OCI-LY1 (cell line): ENCODE measurements around the gene FOXE3.

Source experiments
- H2AFZ ChIP-seq: fragments of 200-600 bp; sonication (generic), shearing (Covaris generic); 2 replicates; pipeline ENCODE4 v1.6.0; 2014; ENCODE audit warnings: antibody characterized with exemption, mild to moderate bottlenecking, low read length
- H3F3A ChIP-seq: fragments of 200-600 bp; sonication (generic), shearing (Covaris generic); 2 replicates; pipeline ENCODE4 v1.6.0; 2014; ENCODE audit warnings: mild to moderate bottlenecking, antibody characterized with exemption, low read length, moderate library complexity; ENCODE audit not compliant: insufficient read depth
- H3K27ac ChIP-seq: fragments of 200-600 bp; sonication (generic); 2 replicates; pipeline ENCODE4 v1.5.1; 2014; ENCODE audit warnings: low read length, mixed run types, mild to moderate bottlenecking, low read depth; ENCODE audit not compliant: poor library complexity, severe bottlenecking
- H3K27me3 ChIP-seq: fragments of 200-600 bp; sonication (generic); 2 replicates; pipeline ENCODE4 v1.6.0; 2014; ENCODE audit warnings: antibody characterized with exemption, mild to moderate bottlenecking, low read length, moderate library complexity; ENCODE audit not compliant: insufficient read depth
- H3K36me3 ChIP-seq: fragments of 200-600 bp; sonication (generic); 2 replicates; pipeline ENCODE4 v1.6.1; 2014; ENCODE audit warnings: mild to moderate bottlenecking, antibody characterized with exemption, low read length, moderate library complexity, mixed read lengths; ENCODE audit not compliant: insufficient read depth
- H3K4me1 ChIP-seq: fragments of 200-600 bp; sonication (generic); 2 replicates; pipeline ENCODE4 v1.5.1; 2014; ENCODE audit warnings: mild to moderate bottlenecking, low read length, moderate library complexity; ENCODE audit not compliant: insufficient read depth, severe bottlenecking
- H3K4me2 ChIP-seq: fragments of 200-600 bp; sonication (generic), shearing (Covaris generic); 2 replicates; pipeline ENCODE4 v1.6.1; 2014; ENCODE audit warnings: low read length
- H3K4me3 ChIP-seq: fragments of 200-600 bp; sonication (generic); 2 replicates; pipeline ENCODE4 v1.5.1; 2014; ENCODE audit warnings: low read length, low read depth, mild to moderate bottlenecking, mixed read lengths; ENCODE audit not compliant: poor library complexity, severe bottlenecking
- H3K79me2 ChIP-seq: fragments of 200-600 bp; shearing (Covaris generic); 2 replicates; pipeline ENCODE4 v1.6.1; 2016; ENCODE audit warnings: mixed run types, low read length, mixed read lengths; ENCODE audit not compliant: insufficient read depth
- H3K9ac ChIP-seq: fragments of 200-600 bp; sonication (generic), shearing (Covaris generic); 2 replicates; pipeline ENCODE4 v1.6.1; 2014; ENCODE audit warnings: mild to moderate bottlenecking, low read length, mixed read lengths
- H3K9me2 ChIP-seq: fragments of 200-600 bp; sonication (generic), shearing (Covaris generic); 2 replicates; pipeline ENCODE4 v1.6.1; 2014; ENCODE audit warnings: low read depth, mild to moderate bottlenecking, low read length, mixed read lengths
- H3K9me3 ChIP-seq: fragments of 200-600 bp; shearing (Covaris generic); 2 replicates; pipeline ENCODE4 v1.6.1; 2014; ENCODE audit warnings: low read length, mixed read lengths
- H4K20me1 ChIP-seq: fragments of 200-600 bp; sonication (generic), shearing (Covaris generic); 2 replicates; pipeline ENCODE4 v1.6.0; 2016; ENCODE audit warnings: mild to moderate bottlenecking, low read length; ENCODE audit not compliant: insufficient read depth
- CTCF ChIP-seq: fragments of 200-600 bp; sonication (generic), shearing (Covaris generic); IDR thresholded peaks from 2 replicates; pipeline ENCODE4 v1.5.1; 2017; ENCODE audit warnings: mild to moderate bottlenecking, antibody characterized with exemption, low read length, moderate library complexity, mixed read lengths
- EZH2 ChIP-seq: fragments of 200-600 bp; sonication (generic), shearing (Covaris generic); IDR thresholded peaks from 2 replicates; pipeline ENCODE4 v1.8.0; 2017; ENCODE audit warnings: borderline replicate concordance, mixed run types, mild to moderate bottlenecking, antibody characterized with exemption, low read length, moderate library complexity, mixed read lengths

The FOXE3 gene

DNA sequence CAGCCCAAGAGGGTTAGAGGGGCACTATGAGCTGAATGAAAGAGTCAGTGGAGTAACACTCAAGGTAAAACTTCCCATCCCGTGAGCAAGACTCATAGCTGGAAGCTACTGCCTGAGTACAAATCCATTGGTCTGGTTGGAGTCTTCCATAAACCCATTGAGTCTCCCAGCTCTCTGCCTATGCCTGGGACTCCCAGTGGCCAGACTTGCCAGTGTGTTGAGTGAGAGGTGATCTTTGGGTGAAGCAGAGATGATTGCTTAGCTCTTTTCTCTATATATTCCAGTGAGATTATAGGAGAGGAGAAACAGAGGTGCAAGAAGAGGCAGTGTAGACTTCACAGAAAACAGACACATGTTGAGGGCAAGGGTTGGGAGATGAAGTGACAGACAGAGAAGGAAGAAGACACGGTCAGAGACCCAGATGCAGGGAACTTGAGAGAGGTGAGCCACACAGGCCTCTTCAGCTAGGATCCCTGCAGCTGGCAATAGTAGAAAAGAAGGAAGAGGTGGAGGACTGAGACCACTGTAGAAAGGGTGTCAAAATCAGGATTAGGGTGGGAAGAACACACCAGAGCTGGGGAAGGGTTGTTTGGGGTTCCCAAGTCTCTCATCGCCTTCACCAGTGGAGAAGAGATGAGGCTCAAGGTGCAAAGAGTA lies 25.5 kb downstream of the FOXE3 start:
- no peak overlapping the region for H3K27ac ChIP-seq
- no peaks in the 10 kb centered on the region for H3F3A ChIP-seq
- H4K20me1 ChIP-seq = no peaks in the 10 kb centered on the region
- no peak overlapping the region for H2AFZ ChIP-seq
- no peaks in the 10 kb centered on the region for H3K36me3 ChIP-seq
- H3K27me3 ChIP-seq = no peaks in the 10 kb centered on the region; the same call in 1 of the 2 replicates
- TF ChIP-seq CTCF (no peak), EZH2 (no peak)
- H3K79me2 ChIP-seq = no peaks in the 10 kb centered on the region
- no peaks in the 10 kb centered on the region for H3K9me3 ChIP-seq
- H3K9me2 ChIP-seq = no peaks in the 10 kb centered on the region
- H3K4me1 ChIP-seq = no peaks in the 10 kb centered on the region
- H3K4me2 ChIP-seq = no peak overlapping the region
- no peak overlapping the region for H3K4me3 ChIP-seq
- H3K9ac ChIP-seq = no peak overlapping the region

DNA sequence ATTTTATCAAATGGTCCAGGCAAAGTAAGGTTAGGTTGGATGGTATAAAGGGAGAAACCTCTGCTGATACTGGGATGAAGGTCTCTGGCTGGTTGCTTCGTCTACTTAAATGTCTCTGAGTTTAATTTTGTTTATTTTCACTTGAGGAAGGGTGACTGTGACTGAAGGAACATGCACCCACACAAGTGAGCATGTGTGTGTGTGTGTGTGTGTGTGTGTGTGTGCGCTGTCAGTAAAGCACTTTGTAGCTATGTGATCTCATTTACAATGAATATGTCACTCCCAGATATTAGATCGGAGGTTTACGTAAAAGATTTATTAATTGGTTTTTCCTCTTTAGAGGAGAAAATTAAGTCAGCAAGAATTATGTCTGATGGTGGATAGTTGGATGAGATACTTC lies 26.1 kb downstream of the FOXE3 start:
- no peaks in the 10 kb centered on the region; the same call in 1 of the 2 replicates for H3K27me3 ChIP-seq

DNA sequence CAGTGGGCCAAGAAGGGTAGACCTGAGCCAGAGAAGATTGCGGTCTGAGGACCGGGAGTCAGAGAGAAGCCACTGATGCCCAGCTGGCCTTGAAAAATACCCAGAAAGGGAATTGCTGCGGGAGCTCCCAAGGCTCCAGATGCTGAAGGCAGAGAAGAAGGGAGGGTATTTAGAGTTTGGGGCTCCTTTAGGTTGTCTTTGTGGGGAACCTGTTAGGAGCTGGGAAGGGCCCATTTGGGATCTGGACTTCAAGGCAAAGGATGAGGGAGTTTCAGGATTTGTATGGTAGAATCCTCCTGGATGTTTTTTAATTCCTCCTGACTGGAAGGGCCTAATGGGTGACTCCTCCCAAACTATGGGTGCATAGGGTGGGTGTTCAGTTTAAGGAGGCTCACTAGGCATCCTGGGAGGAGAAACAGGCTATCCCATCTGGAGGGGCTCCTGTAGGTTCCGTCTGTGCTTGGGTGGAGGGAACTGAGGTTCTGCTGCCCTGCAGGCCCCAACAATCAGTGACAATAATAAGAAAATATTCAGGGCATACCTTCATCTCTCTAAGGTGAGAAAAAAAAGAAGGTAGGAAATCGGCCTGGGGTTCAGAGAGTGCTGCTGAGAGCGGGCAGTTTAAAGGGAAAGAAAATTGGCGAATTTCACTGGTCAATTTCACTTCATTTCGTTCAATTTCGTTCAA lies 26.9 kb downstream of the FOXE3 start:
- TF ChIP-seq CTCF = no peak
- TF ChIP-seq EZH2 = no peak
- Histone ChIP-seq H3K4me2 (no peak overlapping the region), H3K4me1 (no peaks in the 10 kb centered on the region), H3F3A (no peaks in the 10 kb centered on the region), H3K27me3 (no peaks in the 10 kb centered on the region; the same call in 1 of the 2 replicates), H3K9ac (no peak overlapping the region), H3K36me3 (no peaks in the 10 kb centered on the region), H3K27ac (no peak overlapping the region), H3K9me3 (no peaks in the 10 kb centered on the region), H4K20me1 (no peaks in the 10 kb centered on the region), H3K9me2 (no peaks in the 10 kb centered on the region), H3K79me2 (no peaks in the 10 kb centered on the region), H2AFZ (no peak overlapping the region), H3K4me3 (no peak overlapping the region)

More for the DNA sequence above, 26.1 kb downstream of the FOXE3 start:
- H3K4me1 ChIP-seq = no peaks in the 10 kb centered on the region
- H3K4me3 ChIP-seq = no peak overlapping the region
- H3K9me3 ChIP-seq = no peaks in the 10 kb centered on the region
- H3K27ac ChIP-seq = no peak overlapping the region
- H3K36me3 ChIP-seq = no peaks in the 10 kb centered on the region
- no peaks in the 10 kb centered on the region for H3K79me2 ChIP-seq
- no peak overlapping the region for H3K4me2 ChIP-seq
- no peak overlapping the region for H2AFZ ChIP-seq
- no peaks in the 10 kb centered on the region for H4K20me1 ChIP-seq
- H3K9me2 ChIP-seq = no peaks in the 10 kb centered on the region
- no peaks in the 10 kb centered on the region for H3F3A ChIP-seq
- TF ChIP-seq CTCF = no peak
- no peak for TF ChIP-seq EZH2
- no peak overlapping the region for H3K9ac ChIP-seq
